ENCODE measurements around the gene UVRAG. TPM values are rescaled to one million over a fixed set of nuclear protein-coding genes. Genes with fewer than 3 reads are reported as not detected.

The UVRAG gene
- total and polyA plus RNA-seq, 2 donors (not counting 1 experiment from before 2014, with no cell fraction given): 37.7 to 94.1 TPM

DNA sequence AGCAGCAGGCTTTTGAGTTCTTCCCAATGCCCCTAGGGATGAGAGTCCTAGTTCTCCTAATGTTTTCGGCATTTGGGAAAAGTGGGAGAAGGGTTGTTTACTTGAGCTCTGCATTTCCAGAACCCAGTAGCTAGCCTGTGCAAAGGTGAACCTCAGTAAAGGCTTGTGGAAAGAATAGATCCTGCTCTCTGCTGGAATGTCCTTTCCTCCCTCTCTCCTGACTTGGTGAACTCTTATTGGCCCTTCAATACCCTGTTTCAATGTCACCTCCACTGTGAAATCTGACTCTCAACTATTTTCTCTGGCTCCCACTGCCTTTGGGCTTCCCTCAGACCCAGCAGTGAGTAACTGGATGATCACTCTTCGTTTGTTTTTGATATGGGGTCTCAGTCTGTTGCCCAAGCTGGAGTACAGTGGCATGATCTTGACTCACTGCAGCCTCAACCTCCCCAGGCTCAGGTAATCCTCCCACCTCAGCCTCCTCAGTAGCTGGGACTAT is 2.4 kb upstream of the UVRAG start:
- Histone ChIP-seq H4K20me1 (ENCODE audit: control insufficient read depth, insufficient read depth, low read length, poor library complexity, severe bottlenecking) (peaks cover 9% of the 10 kb centered on the region), H3K4me3 (ENCODE audit: control extremely low read depth in 1 of 5, extremely low read depth in 1 of 5, insufficient read depth in 1 of 5, low read depth in 2 of 5, low read length in 4 of 5) (no peak overlapping the region), H3K27ac (ENCODE audit: low read length in 2 of 2) (no peak overlapping the region), H2AFZ (ENCODE audit: insufficient read depth, low read depth, low read length, poor library complexity, severe bottlenecking) (no peak overlapping the region), H3K79me2 (ENCODE audit: control insufficient read depth, insufficient read depth, low read length) (peaks cover 45% of the 10 kb centered on the region), H3K27me3 (replicated peaks in 1 of 4; ENCODE audit: control extremely low read depth in 1 of 4, control insufficient read depth in 3 of 4, insufficient read depth in 4 of 4, low read length in 3 of 4) (no peaks in the 10 kb centered on the region), H3K9me3 (ENCODE audit: control extremely low read depth in 1 of 3, control insufficient read depth in 2 of 3, insufficient read depth in 1 of 3, low read length in 2 of 3) (no peaks in the 10 kb centered on the region), H3K4me1 (ENCODE audit: control insufficient read depth in 2 of 2, insufficient read depth in 2 of 2, low read length in 2 of 2) (peaks cover 18 to 51% of the 10 kb centered on the region in 2 donors), H3K4me2 (replicated peaks; ENCODE audit: low read depth, low read length, poor library complexity, severe bottlenecking) (no peak overlapping the region), H3K36me3 (replicated peaks in 1 of 2; ENCODE audit: control extremely low read depth in 1 of 2, control insufficient read depth in 1 of 2, extremely low read depth in 1 of 2, insufficient read depth in 2 of 2, low read length in 1 of 2) (no peaks in the 10 kb centered on the region), H3K9ac (ENCODE audit: low read length) (no peak overlapping the region)
- ChIA-PET CTCF (interaction anchor here (1.3 to 13.5 kb wide), 4 partner anchors 11 to 84 kb away, joined by 3 to 149 read pairs (median 30); no protein-coding TSS in a partner anchor), POLR2A (interaction anchor here (1.2 to 1.3 kb wide), 2 partner anchors 32 to 39 kb away, joined by 3 read pairs; no protein-coding TSS in a partner anchor)
- DNase-seq: no peak
- H3K27me3 Mint-ChIP-seq: no peaks in the 10 kb centered on the region
- WGBS (ENCODE audit: insufficient coverage): 50% methylated on average over 1 of the region's 2 CpGs
- no peak overlapping the region for H3K4me3 Mint-ChIP-seq
- intact Hi-C loops (cut with micrococcal nuclease): no loop called here
- H3K27ac Mint-ChIP-seq: no peak overlapping the region
- no peak for TF ChIP-seq EZH2 (IDR thresholded peaks at IDR 0.05; ENCODE audit: borderline replicate concordance, insufficient read depth, low read depth, low read length, poor library complexity, severe bottlenecking)
- TF ChIP-seq, protein P1, sequence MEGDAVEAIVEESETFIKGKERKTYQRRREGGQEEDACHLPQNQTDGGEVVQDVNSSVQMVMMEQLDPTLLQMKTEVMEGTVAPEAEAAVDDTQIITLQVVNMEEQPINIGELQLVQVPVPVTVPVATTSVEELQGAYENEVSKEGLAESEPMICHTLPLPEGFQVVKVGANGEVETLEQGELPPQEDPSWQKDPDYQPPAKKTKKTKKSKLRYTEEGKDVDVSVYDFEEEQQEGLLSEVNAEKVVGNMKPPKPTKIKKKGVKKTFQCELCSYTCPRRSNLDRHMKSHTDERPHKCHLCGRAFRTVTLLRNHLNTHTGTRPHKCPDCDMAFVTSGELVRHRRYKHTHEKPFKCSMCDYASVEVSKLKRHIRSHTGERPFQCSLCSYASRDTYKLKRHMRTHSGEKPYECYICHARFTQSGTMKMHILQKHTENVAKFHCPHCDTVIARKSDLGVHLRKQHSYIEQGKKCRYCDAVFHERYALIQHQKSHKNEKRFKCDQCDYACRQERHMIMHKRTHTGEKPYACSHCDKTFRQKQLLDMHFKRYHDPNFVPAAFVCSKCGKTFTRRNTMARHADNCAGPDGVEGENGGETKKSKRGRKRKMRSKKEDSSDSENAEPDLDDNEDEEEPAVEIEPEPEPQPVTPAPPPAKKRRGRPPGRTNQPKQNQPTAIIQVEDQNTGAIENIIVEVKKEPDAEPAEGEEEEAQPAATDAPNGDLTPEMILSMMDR (IDR thresholded peaks at IDR 0.05): no peak
- no peak for ATAC-seq (ENCODE audit: low read depth)
- peaks cover 42% of the 10 kb centered on the region for H3K4me1 Mint-ChIP-seq
- no peaks in the 10 kb centered on the region for H3K9me3 Mint-ChIP-seq (ENCODE audit: insufficient read depth)

DNA sequence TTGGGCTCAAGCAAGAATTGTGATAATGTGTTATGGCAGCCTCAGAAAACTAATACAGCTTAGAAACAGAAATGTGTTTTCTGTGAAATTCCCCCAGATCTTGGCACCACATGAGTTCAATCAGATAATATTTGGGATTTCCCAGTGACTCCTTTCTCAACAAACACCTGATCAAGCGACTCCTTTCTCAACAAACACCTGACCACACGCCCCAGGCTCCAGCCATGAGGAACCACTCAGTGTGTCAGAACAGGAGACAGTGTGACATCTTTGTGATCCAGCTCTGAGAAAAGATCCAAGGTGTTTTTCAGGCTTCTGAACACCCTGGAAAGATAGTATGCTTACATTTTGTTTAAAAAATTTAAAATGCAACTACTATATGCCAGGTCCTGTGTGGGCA is 1.9 kb upstream of the UVRAG start:
- Mint-ChIP-seq H3K4me3 (no peak overlapping the region), H3K9me3 (ENCODE audit: insufficient read depth) (no peaks in the 10 kb centered on the region), H3K27me3 (no peaks in the 10 kb centered on the region), H3K4me1 (peaks cover 43% of the 10 kb centered on the region), H3K27ac (no peak overlapping the region)
- Histone ChIP-seq H2AFZ (ENCODE audit: insufficient read depth, low read depth, low read length, poor library complexity, severe bottlenecking) (no peak overlapping the region), H3K79me2 (ENCODE audit: control insufficient read depth, insufficient read depth, low read length) (peaks cover 50% of the 10 kb centered on the region), H3K4me1 (ENCODE audit: control insufficient read depth in 2 of 2, insufficient read depth in 2 of 2, low read length in 2 of 2) (peaks cover 23 to 52% of the 10 kb centered on the region in 2 donors), H3K9me3 (ENCODE audit: control extremely low read depth in 1 of 3, control insufficient read depth in 2 of 3, insufficient read depth in 1 of 3, low read length in 2 of 3) (no peaks in the 10 kb centered on the region), H3K27me3 (replicated peaks in 1 of 4; ENCODE audit: control extremely low read depth in 1 of 4, control insufficient read depth in 3 of 4, insufficient read depth in 4 of 4, low read length in 3 of 4) (no peaks in the 10 kb centered on the region), H4K20me1 (ENCODE audit: control insufficient read depth, insufficient read depth, low read length, poor library complexity, severe bottlenecking) (peaks cover 9% of the 10 kb centered on the region), H3K27ac (ENCODE audit: low read length in 2 of 2) (peak overlapping the region in 1 of 2 donors; percentile 97), H3K4me3 (ENCODE audit: control extremely low read depth in 1 of 5, extremely low read depth in 1 of 5, insufficient read depth in 1 of 5, low read depth in 2 of 5, low read length in 4 of 5) (no peak overlapping the region), H3K9ac (ENCODE audit: low read length) (no peak overlapping the region), H3K4me2 (replicated peaks; ENCODE audit: low read depth, low read length, poor library complexity, severe bottlenecking) (no peak overlapping the region), H3K36me3 (replicated peaks in 1 of 2; ENCODE audit: control extremely low read depth in 1 of 2, control insufficient read depth in 1 of 2, extremely low read depth in 1 of 2, insufficient read depth in 2 of 2, low read length in 1 of 2) (no peaks in the 10 kb centered on the region)
- DNase-seq (peak; percentile 51), ATAC-seq (ENCODE audit: low read depth) (no peak)
- TF ChIP-seq, protein P1 (IDR thresholded peaks at IDR 0.05): no peak
- TF ChIP-seq EZH2 (IDR thresholded peaks at IDR 0.05; ENCODE audit: borderline replicate concordance, insufficient read depth, low read depth, low read length, poor library complexity, severe bottlenecking): no peak
- WGBS (ENCODE audit: insufficient coverage): 71% methylated on average over 2 of the region's 2 CpGs
- intact Hi-C loops (cut with micrococcal nuclease): no loop called here
- CTCF ChIA-PET: interaction anchor here (1.3 to 13.5 kb wide), 5 partner anchors 10 to 84 kb away, joined by 3 to 149 read pairs (median 6); no protein-coding TSS in a partner anchor
- POLR2A ChIA-PET: interaction anchor here (1.2 to 1.3 kb wide), 2 partner anchors 32 to 40 kb away, joined by 3 read pairs; no protein-coding TSS in a partner anchor
